ENCODE data around the gene SLC25A43.
"Not testable (repeated sequence)": the region's sequence is repeated elsewhere in the genome, so short reads cannot be mapped to it uniquely, and the experiment has no call there.

SLC25A43 gene

DNA sequence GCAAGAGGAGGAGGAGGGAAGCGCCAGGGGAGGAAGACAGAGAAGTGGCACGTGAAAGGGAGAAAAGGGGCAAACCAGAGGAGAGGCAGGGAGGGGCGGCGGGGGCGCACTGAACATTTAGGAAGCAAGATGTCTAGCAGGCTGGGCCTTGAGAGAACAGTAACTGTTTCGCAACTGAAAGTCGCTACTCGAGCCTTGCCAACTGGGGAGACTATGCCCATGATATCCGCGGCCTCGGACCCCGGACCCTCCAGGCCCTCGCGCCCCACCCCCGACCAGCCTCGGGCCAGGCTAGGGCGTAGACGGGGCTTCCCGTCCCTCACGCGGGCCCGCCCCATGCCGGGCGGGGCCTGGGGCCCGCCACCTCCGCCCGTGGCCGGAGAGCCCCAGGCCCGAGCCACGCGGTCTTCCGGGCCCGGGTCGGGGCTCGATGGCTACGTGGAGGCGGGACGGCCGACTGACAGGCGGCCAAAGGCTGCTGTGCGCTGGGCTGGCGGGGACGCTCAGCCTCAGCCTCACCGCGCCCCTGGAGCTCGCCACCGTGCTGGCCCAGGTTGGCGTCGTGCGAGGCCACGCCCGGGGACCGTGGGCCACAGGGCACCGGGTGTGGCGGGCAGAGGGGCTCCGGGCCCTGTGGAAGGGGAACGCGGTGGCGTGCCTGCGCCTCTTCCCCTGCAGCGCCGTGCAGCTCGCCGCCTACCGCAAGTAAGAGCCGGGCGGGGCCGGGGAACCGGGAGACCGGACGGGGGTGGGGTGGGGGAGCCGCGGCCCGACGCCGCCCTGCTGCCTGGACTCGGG, at the start of gene SLC25A43:
TSS of gene SLC25A43 (plus strand) at position 363 of the 798 bp plus-strand sequence. CDS start at position 431, 68 bp downstream.
- no peak for DNase-seq

GRCh38 chrX:119359618-119360382, 39.3 kb upstream of the SLC25A43 start:
- DNase-seq, result no peak

GRCh38 chrX:119361451-119361850, 37.7 kb upstream of the SLC25A43 start:
- DNase-seq, result not testable (repeated sequence)

DNA sequence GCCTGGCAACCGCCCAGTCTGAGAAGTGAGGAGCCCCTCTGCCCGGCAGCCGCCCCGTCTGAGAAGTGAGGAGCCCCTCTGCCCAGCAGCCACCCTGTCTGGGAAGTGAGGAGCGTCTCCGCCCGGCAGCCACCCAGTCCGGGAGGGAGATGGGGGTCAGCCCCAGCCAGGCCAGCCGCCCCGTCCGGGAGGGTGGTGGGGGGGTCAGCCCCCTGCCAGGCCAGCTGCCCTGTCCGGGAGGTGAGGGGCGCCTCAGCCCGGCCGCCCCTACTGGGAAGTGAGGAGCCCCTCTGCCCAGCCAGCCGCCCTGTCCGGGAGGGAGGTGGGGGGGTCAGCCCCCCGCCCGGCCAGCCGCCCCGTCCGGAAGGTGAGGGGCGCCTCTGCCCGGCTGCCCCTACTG, 37.1 kb upstream of the SLC25A43 start:
- DNase-seq, result not testable (repeated sequence)

DNA sequence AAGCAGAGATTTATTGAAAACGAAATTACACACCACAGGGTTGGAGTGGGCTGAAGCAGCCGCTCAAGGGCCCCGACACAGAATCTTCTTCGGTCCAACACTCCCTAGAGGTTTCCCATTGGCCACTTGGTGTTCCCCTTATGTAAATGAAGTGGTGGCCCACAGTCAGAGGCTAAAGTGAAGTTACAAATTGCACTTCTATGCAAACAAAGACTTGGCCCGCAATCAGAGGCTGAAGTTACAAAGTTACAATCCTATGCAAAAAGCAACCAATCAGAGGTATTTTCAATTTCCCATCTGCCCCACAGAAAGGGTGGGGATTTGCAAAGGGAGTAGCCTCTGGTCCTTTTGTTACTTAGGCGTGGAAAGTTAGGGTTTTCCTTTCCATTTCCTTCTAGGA, 35.7 kb upstream of the SLC25A43 start:
- DNase-seq, result no peak

GRCh38 chrX:119371861-119372260, 27.3 kb upstream of the SLC25A43 start:
- not testable (repeated sequence) for DNase-seq

DNA sequence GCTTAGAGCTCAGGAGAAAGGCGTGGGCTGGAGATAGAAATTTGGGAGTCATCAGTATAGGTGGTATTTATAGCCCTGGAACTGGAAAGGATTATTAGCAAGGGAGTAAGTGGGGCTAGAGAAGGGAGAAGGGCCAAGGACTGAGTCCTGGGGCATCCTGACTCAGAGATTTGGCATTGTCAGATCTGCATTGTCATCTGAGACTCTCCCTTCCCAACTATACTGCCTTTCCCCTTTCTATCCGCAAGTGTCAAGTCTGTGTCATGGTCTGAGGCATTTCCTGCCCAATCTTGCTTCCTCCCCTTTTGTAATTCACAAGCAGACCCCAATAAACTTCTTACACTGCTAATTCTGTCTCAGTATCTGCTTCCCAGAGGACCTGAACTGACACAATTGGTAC, 24.4 kb upstream of the SLC25A43 start:
- no peak for DNase-seq

GRCh38 chrX:119375561-119375960, 23.6 kb upstream of the SLC25A43 start:
- DNase-seq, result no peak

GRCh38 chrX:119376312-119376711, 22.8 kb upstream of the SLC25A43 start:
- DNase-seq, result no peak

- no peak for DNase-seq
These were observed 17.7 kb upstream of the SLC25A43 start for GRCh38 chrX:119381349-119381944.

DNA sequence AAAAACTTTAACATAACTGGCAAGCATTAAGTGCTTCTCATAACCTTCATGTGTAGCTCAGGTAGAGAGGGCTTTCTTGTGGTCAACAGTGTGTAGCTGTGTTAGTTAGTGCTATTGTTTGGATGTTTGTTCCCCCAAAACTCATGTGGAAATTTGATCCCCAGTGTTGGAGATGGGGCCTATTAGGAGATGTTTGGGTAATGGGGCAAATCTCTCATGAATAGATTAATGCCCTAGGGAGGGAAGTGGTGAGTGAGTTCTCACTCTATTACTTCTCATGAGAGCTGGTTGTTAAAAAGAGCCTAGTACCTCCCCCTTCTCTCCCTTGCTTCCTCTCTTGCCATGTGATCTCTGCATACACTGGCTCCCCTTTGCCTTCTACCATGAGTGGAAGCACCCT, 16.5 kb upstream of the SLC25A43 start:
- no peak for DNase-seq

- not testable (repeated sequence) for DNase-seq
These were observed 12.5 kb upstream of the SLC25A43 start for GRCh38 chrX:119386685-119387084.

DNA sequence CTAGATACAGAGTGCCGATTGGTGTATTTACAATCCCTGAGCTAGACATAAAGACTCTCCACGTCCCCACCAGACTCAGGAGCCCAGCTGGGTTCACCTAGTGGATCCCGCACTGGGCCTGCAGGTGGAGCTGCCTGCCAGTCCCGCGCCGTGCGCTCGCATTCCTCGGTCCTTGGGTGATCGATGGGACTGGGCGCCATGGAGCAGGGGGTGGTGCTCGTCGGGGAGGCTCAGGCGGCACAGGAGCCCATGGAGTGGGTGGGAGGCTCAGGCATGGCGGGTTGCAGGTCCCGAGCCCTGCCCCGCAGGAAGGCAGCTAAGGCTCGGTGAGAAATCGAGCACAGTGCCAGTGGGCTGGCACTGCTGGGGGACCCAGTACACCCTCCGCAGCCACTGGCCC, 11.7 kb upstream of the SLC25A43 start:
- DNase-seq, result not testable (repeated sequence)

DNA sequence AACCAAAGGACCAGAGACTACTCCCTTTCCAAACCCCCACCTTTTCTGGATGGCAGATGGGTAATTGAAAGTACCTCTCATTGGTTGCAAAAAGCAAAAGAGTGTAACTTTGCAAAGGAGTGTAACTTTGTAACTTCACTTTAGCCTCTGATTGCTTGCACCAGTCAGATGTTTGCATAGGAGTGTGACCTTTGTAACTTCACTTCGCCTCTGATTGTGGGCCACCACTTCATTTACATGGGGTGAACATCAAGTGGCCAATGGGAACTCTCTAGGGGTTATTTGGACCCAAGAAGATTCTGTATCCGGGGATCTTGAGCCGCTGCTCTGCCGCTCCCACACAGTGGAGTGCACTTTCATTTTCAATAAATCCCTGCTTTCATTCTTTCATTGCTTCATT, 9.9 kb upstream of the SLC25A43 start:
- no peak for DNase-seq

- DNase-seq, result no peak
These were observed 9.2 kb upstream of the SLC25A43 start for GRCh38 chrX:119389871-119390501.

DNA sequence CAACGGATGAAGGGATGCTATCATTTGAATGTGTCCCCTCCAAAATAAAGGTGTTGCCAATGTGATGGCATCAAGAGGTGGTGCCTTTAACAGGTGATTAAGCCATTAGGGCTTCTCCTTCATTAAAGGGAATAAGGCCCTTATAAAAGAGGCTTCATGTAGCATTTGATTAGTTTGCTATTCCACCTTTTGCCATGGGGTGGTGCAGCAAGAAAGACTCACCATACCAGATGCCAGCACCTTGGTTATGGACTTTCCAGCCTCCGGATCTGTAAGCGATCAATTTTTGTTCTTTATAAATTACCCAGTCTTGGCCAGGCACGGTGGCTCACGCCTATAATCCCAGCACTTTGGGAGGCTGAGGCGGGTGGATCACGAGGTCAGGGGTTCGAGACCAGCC, 7.9 kb upstream of the SLC25A43 start:
- no peak for DNase-seq

- DNase-seq, result no peak
These were observed 6.0 kb upstream of the SLC25A43 start for GRCh38 chrX:119393144-119393543.

- DNase-seq, result no peak
These were observed 556 bp upstream of the SLC25A43 start for GRCh38 chrX:119398587-119398973.

DNA sequence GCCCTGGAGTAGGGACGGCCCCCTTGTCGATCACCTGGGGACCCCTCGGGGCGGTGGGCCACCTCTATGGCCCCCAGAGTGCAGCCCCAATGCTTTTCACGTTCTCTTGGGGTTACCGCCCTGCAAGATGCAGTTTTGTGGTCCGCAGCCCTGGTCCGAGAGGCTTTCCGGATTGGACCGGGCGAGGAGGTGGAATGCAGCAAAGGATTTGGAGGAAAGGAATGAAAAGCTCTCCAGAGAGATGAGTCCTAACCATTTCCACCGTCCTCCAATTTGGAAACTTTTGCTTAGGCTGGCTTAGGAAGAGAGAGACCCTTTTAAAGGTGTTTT, 601 bp downstream of the SLC25A43 start:
- no peak for DNase-seq

GRCh38 chrX:119401569-119401968, 2.4 kb downstream of the SLC25A43 start:
- no peak for DNase-seq

GRCh38 chrX:119402588-119402987, 3.5 kb downstream of the SLC25A43 start:
- no peak for DNase-seq

DNA sequence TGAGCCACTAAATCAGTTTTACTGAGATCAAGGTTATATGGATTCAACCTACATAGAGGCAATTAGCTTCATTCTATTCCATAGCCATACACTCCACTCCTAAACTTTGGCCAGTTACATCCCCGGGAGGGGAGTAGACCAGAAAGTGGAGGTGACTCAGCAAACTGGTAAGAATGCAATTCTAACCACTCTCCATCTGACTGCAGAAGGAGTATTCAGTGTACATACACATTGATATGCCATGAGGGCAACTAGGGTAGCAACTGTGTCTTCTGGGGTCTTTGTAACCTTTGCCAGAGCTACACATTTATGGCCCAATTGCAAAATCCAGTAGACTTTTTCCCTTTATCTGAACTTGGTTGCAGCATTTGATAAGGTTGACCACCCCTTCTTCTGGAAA, 7.6 kb downstream of the SLC25A43 start:
- DNase-seq, result no peak

- DNase-seq, result no peak
These were observed 8.5 kb downstream of the SLC25A43 start for GRCh38 chrX:119407681-119408080.
